ENCODE results near the gene HERPUD2.

Gene HERPUD2

DNA sequence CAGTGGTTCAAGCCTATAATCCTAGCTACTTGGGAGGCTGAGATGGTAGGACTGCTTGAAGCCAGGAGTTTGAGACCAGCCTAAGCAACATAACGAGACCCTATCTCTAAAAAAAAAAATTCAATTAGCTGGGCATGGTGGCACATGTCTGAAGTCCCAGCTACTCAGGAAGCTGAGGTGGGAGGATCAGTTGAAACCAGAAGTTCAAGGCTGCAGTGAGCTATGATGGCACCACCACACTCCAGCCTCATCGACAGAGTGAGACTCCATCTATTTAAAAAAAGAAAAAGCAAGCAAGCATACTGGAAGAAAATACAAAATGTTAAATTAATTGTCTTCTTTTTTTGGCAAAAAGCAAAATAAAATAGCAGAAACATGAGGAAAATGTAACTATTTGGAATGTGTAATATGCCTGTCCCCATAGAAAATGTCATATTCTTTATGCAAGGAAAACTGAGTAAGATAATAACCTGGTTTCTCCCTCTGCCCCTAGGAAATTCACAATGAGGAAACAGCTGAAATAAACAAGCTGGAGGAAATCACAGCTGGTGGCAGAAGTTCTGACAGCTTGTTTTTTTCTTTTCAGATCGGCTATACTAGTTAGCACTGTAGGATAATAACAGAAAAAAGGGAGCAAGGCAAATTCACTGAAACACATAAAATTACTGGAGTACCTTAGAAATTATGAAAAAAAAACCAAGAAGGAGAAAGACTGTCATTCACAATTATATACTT, 48.5 kb downstream of the HERPUD2 start:
- no peaks in the 10 kb centered on the region for H3K9me3 ChIP-seq (ENCODE audit: control insufficient read depth, insufficient read depth, low read length)
- H3K9ac ChIP-seq (ENCODE audit: low read depth, low read length), result no peak overlapping the region
- H3K4me1 ChIP-seq (ENCODE audit: insufficient read depth, low read length), result peaks cover 21% of the 10 kb centered on the region
- H3K36me3 ChIP-seq (ENCODE audit: insufficient read depth, low read length), result no peaks in the 10 kb centered on the region; the same call in 1 of the 2 replicates

DNA sequence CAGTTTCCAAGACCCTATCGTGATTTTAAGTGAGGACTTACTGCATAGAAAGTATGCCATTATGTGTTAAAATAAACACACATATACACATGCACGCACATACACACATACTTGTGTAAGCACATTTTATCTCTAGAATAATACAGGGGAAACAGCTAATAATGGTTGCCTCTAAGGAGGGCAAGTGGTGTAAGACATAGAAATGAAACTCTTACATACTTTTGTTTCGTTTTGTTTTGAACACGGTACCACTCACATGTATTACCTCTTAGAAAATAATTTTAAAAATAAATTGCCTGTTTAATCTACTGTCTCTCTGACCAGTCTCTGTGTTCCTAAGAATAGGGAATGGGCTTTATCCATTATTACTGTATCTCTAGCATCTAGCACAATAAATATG, 49.2 kb downstream of the HERPUD2 start:
- Histone ChIP-seq H3K9me3 (ENCODE audit: control insufficient read depth, insufficient read depth, low read length) (no peaks in the 10 kb centered on the region), H3K36me3 (ENCODE audit: insufficient read depth, low read length) (no peaks in the 10 kb centered on the region; the same call in 1 of the 2 replicates), H3K4me1 (ENCODE audit: insufficient read depth, low read length) (peaks cover 21% of the 10 kb centered on the region), H3K9ac (ENCODE audit: low read depth, low read length) (no peak overlapping the region)

DNA sequence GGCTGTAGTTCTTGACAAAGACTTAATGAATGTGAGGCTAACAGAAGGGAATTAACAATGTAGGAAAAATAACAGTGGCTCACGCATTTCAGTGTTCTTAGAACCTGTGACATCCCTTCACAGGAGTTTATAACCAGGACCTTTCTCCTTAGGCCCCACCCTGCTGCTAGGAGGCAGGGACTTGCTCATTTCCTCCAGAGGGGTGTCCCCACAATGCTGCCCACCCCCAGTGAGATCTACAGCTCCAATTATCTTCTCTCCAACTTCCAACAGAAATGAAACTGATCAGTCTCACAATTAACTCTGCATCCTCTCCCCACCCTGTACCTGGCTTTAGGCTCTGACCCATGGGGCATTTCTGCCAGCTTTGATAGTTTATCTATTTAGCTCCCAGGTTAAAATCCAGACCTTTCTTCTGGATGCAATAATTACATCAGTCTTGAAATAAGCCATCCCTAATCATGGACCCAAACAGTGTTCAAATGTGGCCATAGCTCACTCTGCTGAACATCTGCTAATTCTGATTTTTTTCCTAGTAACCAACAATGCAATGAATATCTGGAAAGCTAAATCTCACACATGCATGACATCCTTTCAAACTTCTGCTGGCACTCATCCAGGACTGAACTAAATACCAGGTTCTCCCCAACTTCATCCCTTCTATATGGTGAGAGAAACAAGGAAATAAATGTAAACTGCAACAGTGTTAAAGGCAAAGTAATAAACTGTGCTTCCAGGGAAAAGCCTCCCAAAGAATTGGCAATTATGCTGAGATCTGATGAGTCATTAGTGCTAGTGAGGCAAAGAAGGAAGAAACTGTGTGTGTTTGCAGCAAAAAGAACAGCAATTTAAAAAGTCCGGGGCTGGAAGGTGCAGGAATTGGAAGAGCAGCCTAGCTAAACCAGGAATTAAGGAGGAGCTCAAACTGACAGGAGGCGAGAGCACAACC, 64.6 kb downstream of the HERPUD2 start:
- Histone ChIP-seq H3K9me3 (ENCODE audit: control insufficient read depth, insufficient read depth, low read length) (no peaks in the 10 kb centered on the region), H3K9ac (ENCODE audit: low read depth, low read length) (no peak overlapping the region), H3K36me3 (ENCODE audit: insufficient read depth, low read length) (peaks cover 8% of the 10 kb centered on the region), H3K4me1 (ENCODE audit: insufficient read depth, low read length) (peaks cover 7% of the 10 kb centered on the region)

DNA sequence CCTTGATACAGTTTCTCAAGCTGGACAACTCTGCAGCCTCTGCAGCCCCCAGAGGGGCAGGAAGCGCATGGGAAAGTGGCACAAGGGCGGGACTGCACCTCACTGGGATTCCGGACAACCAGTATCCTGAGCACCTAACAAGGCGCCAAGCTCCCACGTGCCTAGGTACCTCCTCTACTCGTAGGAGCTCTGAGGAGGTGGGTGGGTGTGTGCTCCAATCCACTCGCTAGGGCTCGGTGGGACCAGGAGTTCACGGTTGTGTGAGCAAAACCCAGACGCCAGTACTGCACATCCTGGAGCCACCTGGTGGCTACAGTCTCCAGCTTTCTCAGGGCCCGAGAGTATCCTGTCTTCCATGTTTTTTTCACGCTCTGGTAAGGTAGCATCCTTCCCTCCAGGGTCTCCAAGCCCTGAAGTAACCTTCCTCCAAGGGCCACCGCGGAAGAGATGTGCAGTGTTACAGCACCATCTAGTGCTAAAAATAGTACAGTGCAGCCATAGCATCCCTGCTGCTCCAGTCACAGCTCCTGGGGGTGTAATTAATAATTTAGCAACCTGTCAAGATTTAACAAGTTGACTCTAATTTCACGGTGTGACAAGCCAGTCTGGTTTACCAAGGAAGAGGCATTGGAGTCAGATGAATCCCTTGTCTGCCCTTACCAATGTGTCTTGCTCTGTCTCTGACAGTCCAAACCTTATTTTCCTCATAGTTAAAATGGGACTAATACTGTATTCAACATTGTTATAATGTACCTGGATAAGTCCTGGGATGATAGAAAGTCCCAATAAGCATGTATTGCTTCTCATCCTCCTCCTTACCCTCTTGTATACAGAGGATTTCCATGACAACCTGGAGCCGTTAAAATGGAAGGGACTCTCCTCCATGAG, 70.4 kb downstream of the HERPUD2 start:
- H3K4me1 ChIP-seq (ENCODE audit: insufficient read depth, low read length), result peaks cover 2% of the 10 kb centered on the region; the same call in 1 of the 2 replicates

DNA sequence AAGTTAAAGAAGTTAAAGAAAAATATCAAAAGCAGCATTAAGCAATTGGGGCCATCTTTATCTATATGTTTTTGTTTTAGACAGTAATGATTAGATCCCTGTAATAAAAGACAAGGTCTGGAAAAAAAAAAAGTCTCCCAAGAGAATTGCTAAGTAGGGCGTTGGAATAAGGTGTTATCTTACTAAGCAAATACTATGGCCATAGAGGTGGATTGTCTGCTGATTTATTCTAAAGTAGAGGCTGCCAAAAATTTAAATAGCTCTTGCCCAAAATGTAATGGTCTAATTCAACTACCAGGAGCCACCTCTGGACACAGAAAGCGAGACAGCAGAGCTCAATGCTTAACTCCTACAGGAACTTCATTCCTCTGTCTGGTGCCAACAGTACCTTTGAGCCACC, 71.6 kb downstream of the HERPUD2 start:
- Histone ChIP-seq H3K4me1 (ENCODE audit: insufficient read depth, low read length) (peaks cover 2% of the 10 kb centered on the region; the same call in 1 of the 2 replicates), H3K9me3 (ENCODE audit: control insufficient read depth, insufficient read depth, low read length) (no peaks in the 10 kb centered on the region)

More for the DNA sequence above, 70.4 kb downstream of the HERPUD2 start:
- peaks cover 5% of the 10 kb centered on the region; the same call in 1 of the 2 replicates for H3K36me3 ChIP-seq (ENCODE audit: insufficient read depth, low read length)
- H3K9me3 ChIP-seq (ENCODE audit: control insufficient read depth, insufficient read depth, low read length), result no peaks in the 10 kb centered on the region
- no peak overlapping the region for H3K9ac ChIP-seq (ENCODE audit: low read depth, low read length)

DNA sequence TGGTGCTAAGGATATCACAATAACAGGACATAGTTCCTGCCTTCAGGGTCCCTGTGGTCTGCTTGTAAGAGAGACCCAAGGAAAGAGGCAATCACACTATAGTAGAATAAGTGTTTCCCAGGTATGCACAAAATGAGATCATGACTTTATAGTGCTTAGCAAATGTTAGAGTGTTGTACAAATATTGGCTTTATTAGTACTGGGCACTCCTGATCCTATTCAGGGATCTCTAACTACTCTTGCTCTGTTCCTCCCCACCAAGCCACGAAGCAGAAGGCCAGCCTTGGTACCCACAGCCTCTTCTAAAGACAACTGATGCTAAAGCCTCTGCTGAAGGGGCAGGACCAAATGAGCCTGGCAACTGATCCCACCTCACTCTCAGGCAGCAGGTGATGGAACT, 75.1 kb downstream of the HERPUD2 start:
- no peak overlapping the region for H3K9ac ChIP-seq (ENCODE audit: low read depth, low read length)
- no peaks in the 10 kb centered on the region for H3K9me3 ChIP-seq (ENCODE audit: control insufficient read depth, insufficient read depth, low read length)
- no peaks in the 10 kb centered on the region; the same call in 1 of the 2 replicates for H3K4me1 ChIP-seq (ENCODE audit: insufficient read depth, low read length)
- H3K36me3 ChIP-seq (ENCODE audit: insufficient read depth, low read length), result no peaks in the 10 kb centered on the region

More for the DNA sequence above, 71.6 kb downstream of the HERPUD2 start:
- Histone ChIP-seq H3K9ac (ENCODE audit: low read depth, low read length) (no peak overlapping the region), H3K36me3 (ENCODE audit: insufficient read depth, low read length) (peaks cover 5% of the 10 kb centered on the region; the same call in 1 of the 2 replicates)

DNA sequence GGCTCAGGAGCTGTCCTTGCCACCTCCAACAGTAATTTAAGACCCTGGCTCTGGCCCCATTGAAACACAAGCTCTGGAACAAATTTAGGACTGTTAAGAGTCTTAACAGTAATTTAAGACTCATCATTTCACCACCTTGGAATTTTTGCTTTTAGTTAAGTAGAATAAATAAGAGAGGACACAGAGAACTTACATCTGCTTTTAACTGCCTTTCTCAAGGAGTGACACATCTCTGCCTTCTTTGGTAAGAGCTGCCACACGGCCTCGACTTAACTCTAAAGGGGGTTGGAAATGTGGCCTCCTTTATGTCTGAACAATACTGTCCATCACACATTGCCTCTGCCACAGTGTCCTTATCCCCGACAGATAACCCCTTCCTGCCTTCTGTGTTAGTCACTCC, 77.9 kb downstream of the HERPUD2 start:
- Histone ChIP-seq H3K9ac (ENCODE audit: low read depth, low read length) (no peak overlapping the region), H3K9me3 (ENCODE audit: control insufficient read depth, insufficient read depth, low read length) (no peaks in the 10 kb centered on the region), H3K36me3 (ENCODE audit: insufficient read depth, low read length) (no peaks in the 10 kb centered on the region), H3K4me1 (ENCODE audit: insufficient read depth, low read length) (no peaks in the 10 kb centered on the region; the same call in 1 of the 2 replicates)

DNA sequence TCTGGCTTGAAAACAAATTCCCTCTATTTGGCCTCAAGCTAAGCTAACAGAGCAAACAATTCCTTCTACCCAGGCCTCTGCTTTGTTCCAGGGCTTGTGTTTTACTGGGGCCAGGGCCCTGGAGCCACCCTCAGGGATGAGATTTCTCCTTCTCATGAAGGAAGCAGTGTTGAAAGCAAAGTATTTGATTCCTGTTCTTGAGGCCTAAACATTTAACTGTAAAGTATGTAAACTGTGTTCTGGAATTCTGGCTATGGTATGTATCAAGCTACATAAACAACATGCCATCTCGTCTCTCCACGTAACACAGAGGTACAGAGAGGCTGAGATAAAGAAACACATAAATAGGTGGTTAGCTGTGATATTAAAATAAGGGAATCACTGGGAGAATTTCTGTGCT, 81.8 kb downstream of the HERPUD2 start:
- Histone ChIP-seq H3K36me3 (ENCODE audit: insufficient read depth, low read length) (no peaks in the 10 kb centered on the region; the same call in 1 of the 2 replicates), H3K4me1 (ENCODE audit: insufficient read depth, low read length) (no peaks in the 10 kb centered on the region; the same call in 1 of the 2 replicates), H3K9ac (ENCODE audit: low read depth, low read length) (no peak overlapping the region), H3K9me3 (ENCODE audit: control insufficient read depth, insufficient read depth, low read length) (no peaks in the 10 kb centered on the region)

DNA sequence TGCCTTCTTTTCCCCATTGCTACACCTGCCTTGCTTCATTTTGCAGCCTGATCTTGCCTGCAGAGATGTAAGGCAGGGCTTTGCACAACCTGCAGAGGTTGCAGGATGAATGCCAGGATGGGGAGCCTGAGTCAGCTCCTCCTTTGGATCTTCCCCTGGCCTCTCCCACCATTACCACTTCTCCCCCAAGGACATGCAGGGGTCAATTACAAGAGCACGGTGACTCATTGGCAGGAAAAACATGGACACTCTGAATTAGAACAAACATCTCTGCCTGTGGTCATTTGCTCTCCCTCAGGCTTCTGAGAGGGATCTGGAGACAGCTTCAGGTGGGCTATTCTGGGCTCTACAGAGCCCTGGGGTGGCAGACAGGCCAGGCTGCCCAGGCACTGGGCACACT, 89.2 kb downstream of the HERPUD2 start:
- H3K9ac ChIP-seq (ENCODE audit: low read depth, low read length), result no peak overlapping the region
- no peaks in the 10 kb centered on the region for H3K36me3 ChIP-seq (ENCODE audit: insufficient read depth, low read length)
- H3K4me1 ChIP-seq (ENCODE audit: insufficient read depth, low read length), result no peaks in the 10 kb centered on the region
- no peaks in the 10 kb centered on the region for H3K9me3 ChIP-seq (ENCODE audit: control insufficient read depth, insufficient read depth, low read length)

DNA sequence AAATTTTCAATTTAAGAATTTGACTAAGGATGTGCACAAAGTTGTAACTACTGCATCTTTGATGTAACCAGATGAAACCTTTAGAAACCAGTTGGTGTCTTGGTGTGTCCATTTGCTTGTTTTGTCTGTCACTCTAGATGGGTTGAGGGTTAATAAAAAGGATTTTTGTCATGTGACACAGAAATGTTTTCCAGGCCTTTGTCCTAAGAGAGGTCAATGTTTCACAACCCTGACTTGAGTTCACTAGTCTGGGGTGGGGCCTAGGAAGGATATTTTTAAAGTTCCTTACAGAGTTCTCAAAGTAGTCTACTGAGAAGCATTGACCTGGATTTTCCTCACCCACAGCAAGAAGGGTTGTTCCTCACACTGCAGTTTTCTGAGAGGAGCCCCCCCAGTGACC, 90.3 kb downstream of the HERPUD2 start:
- Histone ChIP-seq H3K36me3 (ENCODE audit: insufficient read depth, low read length) (no peaks in the 10 kb centered on the region), H3K4me1 (ENCODE audit: insufficient read depth, low read length) (no peaks in the 10 kb centered on the region), H3K9ac (ENCODE audit: low read depth, low read length) (no peak overlapping the region), H3K9me3 (ENCODE audit: control insufficient read depth, insufficient read depth, low read length) (no peaks in the 10 kb centered on the region)

DNA sequence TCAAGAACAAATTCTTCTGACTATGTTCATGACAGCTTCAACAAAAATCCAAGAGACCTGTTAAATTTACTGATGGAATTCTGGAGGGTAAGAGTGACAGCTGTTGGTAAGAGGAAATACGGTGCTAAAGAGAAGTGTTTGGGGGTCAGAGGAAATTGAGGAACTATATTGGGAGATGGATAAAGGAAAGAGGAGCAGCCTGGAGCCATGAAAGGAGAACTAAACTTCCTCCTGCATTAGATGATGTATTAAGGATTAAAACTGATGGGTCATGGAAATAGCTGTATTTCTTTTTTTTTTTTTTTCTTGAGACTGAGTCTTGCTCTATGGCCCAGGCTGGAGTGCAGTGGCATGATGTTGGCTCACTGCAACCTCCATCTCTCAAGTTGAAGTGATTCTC, 95.3 kb downstream of the HERPUD2 start:
- Histone ChIP-seq H3K4me1 (ENCODE audit: insufficient read depth, low read length) (peaks cover 5% of the 10 kb centered on the region), H3K9ac (ENCODE audit: low read depth, low read length) (no peak overlapping the region), H3K36me3 (ENCODE audit: insufficient read depth, low read length) (no peaks in the 10 kb centered on the region)

DNA sequence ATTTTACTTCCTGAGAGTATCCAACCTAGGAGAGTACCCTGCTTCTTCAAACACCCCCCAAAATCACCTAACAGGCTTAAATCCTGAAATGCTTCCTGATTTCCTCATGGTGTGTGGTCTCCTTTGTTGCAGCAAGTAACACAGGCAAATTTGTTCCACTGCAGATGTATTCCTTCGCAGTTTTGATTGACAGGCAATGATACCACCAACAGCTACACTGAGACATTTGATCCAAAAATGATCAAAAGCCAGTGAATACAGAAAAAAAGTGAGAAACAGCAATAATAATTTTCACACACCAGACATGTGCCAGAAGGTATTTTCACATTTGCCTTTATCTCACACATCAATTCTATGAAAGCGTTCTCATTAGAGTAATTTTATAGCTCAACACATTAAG, 95.9 kb downstream of the HERPUD2 start:
- Histone ChIP-seq H3K9ac (ENCODE audit: low read depth, low read length) (no peak overlapping the region), H3K4me1 (ENCODE audit: insufficient read depth, low read length) (peaks cover 5% of the 10 kb centered on the region), H3K9me3 (ENCODE audit: control insufficient read depth, insufficient read depth, low read length) (no peaks in the 10 kb centered on the region), H3K36me3 (ENCODE audit: insufficient read depth, low read length) (no peaks in the 10 kb centered on the region)

More for the DNA sequence above, 95.3 kb downstream of the HERPUD2 start:
- H3K9me3 ChIP-seq (ENCODE audit: control insufficient read depth, insufficient read depth, low read length), result no peaks in the 10 kb centered on the region

DNA sequence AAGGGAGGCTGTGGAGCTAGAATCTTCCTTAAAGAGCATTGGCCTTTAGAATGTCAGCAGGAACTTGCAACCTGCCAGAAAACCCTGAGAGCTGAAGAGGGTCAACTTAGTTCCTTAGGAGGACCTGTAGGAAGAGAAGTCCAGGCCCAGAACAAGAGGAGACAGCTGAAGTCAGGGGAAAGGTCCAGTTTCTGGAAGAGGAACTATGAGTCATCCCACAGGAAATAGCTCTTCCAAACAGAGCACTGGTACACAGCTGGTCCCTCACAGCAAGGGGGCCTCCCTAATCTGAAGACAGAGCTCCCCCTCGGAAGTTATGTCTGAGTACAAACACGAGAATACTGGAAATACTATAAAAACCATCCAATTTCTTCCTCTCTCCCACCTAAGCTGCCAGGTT, 98.9 kb downstream of the HERPUD2 start:
- Histone ChIP-seq H3K9ac (ENCODE audit: low read depth, low read length) (no peak overlapping the region), H3K9me3 (ENCODE audit: control insufficient read depth, insufficient read depth, low read length) (no peaks in the 10 kb centered on the region), H3K36me3 (ENCODE audit: insufficient read depth, low read length) (no peaks in the 10 kb centered on the region), H3K4me1 (ENCODE audit: insufficient read depth, low read length) (peaks cover 5% of the 10 kb centered on the region)

DNA sequence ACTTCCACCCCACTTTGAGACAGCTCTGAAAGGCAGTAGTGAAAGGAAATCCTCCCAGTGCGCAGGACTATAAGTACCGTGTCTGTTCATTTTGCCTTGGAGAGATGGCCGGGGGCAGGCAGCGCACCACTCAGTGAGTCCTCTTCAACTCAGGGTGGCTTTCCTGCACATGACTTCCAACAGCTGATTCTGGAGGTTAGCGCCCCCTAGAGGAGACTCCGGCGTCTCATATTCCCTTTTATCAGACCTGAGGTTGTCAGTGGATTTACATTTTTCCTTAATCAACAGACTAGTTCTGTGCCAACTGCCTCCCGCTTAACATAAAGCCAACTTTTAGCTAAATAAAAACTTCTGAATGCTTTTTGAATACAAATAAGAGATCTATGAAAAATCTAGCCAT, 101.0 kb downstream of the HERPUD2 start:
- Histone ChIP-seq H3K4me1 (ENCODE audit: insufficient read depth, low read length) (peaks cover 5% of the 10 kb centered on the region), H3K36me3 (ENCODE audit: insufficient read depth, low read length) (no peaks in the 10 kb centered on the region), H3K9ac (ENCODE audit: low read depth, low read length) (no peak overlapping the region)

More for the DNA sequence above, 101.0 kb downstream of the HERPUD2 start:
- H3K9me3 ChIP-seq (ENCODE audit: control insufficient read depth, insufficient read depth, low read length), result no peaks in the 10 kb centered on the region

Measured in ES-I3 (cell line).